IPS-NIHi7 (cell line): ENCODE measurements around the gene NR2E1.

Experiments
- DNase-seq: peaks from one replicate; pipeline ENCODE4 v3.0.0; 2012; ENCODE audit warnings: mixed read lengths; ENCODE audit errors: extremely low spot score

Gene NR2E1

GRCh38 chr6:108171291-108171917 lies 5.6 kb downstream of the NR2E1 start:
- DNase-seq: no peak

GRCh38 chr6:108171918-108172516 lies 6.2 kb downstream of the NR2E1 start:
- DNase-seq: no peak

- peak; percentile 80 for DNase-seq
These were observed 8.8 kb downstream of the NR2E1 start for GRCh38 chr6:108174371-108175175.

- no peak for DNase-seq
These were observed 9.4 kb downstream of the NR2E1 start for GRCh38 chr6:108175176-108175591.

GRCh38 chr6:108175592-108176279 lies 9.9 kb downstream of the NR2E1 start:
- DNase-seq: no peak

- DNase-seq: no peak
These were observed 10.7 kb downstream of the NR2E1 start for GRCh38 chr6:108176281-108177089.

- no peak for DNase-seq
These were observed 13.9 kb downstream of the NR2E1 start for GRCh38 chr6:108179741-108180140.

- DNase-seq: no peak
These were observed 14.4 kb downstream of the NR2E1 start for GRCh38 chr6:108180266-108180665.

GRCh38 chr6:108180776-108181175 lies 15.0 kb downstream of the NR2E1 start:
- no peak for DNase-seq

GRCh38 chr6:108186226-108186625 lies 20.4 kb downstream of the NR2E1 start:
- no peak for DNase-seq

GRCh38 chr6:108187519-108187918 lies 21.7 kb downstream of the NR2E1 start:
- DNase-seq: no peak

GRCh38 chr6:108193131-108193530 lies 27.3 kb downstream of the NR2E1 start:
- DNase-seq: no peak

GRCh38 chr6:108193835-108194234 lies 28.0 kb downstream of the NR2E1 start:
- no peak for DNase-seq

GRCh38 chr6:108194503-108194902 lies 28.7 kb downstream of the NR2E1 start:
- no peak for DNase-seq

GRCh38 chr6:108195209-108195608 lies 29.4 kb downstream of the NR2E1 start:
- no peak for DNase-seq

GRCh38 chr6:108198761-108199498 lies 33.1 kb downstream of the NR2E1 start:
- no peak for DNase-seq

GRCh38 chr6:108200186-108200585 lies 34.4 kb downstream of the NR2E1 start:
- DNase-seq: no peak

- DNase-seq: no peak
These were observed 34.8 kb downstream of the NR2E1 start for GRCh38 chr6:108200631-108201030.

- no peak for DNase-seq
These were observed 37.6 kb downstream of the NR2E1 start for GRCh38 chr6:108203189-108204112.

GRCh38 chr6:108207013-108207412 lies 41.2 kb downstream of the NR2E1 start:
- no peak for DNase-seq
